Chondrocyte (in vitro differentiated cells): ENCODE measurements around the gene SMOC1. TPM values are rescaled to one million over a fixed set of nuclear protein-coding genes. Genes with fewer than 3 reads are reported as not detected.
"Not testable (repeated sequence)": the region's sequence is repeated elsewhere in the genome, so short reads cannot be mapped to it uniquely, and the experiment has no call there.

Experiments used
- DNase-seq: peaks from one replicate; pipeline ENCODE4 v3.0.0; 2021; ENCODE audit warnings: mixed read lengths, low spot score
- H3K27ac Mint-ChIP-seq: one replicate; pipeline ENCODE4 v1.8.0; 2021; ENCODE audit warnings: mild to moderate bottlenecking, moderate library complexity, mixed read lengths; ENCODE audit not compliant: unreplicated experiment
- H3K27me3 Mint-ChIP-seq: 2 replicates; pipeline ENCODE4 v1.8.0; 2021; ENCODE audit warnings: low read depth, mixed read lengths
- H3K36me3 Mint-ChIP-seq: 2 replicates; pipeline ENCODE4 v1.8.0; 2021; ENCODE audit warnings: low read depth, mixed read lengths
- H3K4me1 Mint-ChIP-seq: 2 replicates; pipeline ENCODE4 v1.8.0; 2021; ENCODE audit warnings: low read depth, mild to moderate bottlenecking, mixed read lengths
- H3K4me3 Mint-ChIP-seq: one replicate; pipeline ENCODE4 v1.8.0; 2021; ENCODE audit warnings: mild to moderate bottlenecking, moderate library complexity, mixed read lengths; ENCODE audit not compliant: unreplicated experiment
- H3K9me3 Mint-ChIP-seq: 2 replicates; pipeline ENCODE4 v1.8.0; 2021; ENCODE audit warnings: low read depth, mixed read lengths
- CTCF ChIP-seq: fragments of 200-600 bp; sonication (generic); IDR thresholded peaks from 2 replicates; pipeline ENCODE4 v1.5.0; 2021; ENCODE audit warnings: antibody characterized with exemption, mild to moderate bottlenecking, moderate library complexity
- total RNA-seq: library from RNA; stranded (reverse); gene quantifications from 3 replicates; pipeline ENCODE4 v1.2.1, GENCODE V29; 2021

SMOC1 gene
- total RNA-seq, 1 donor from 2014 or later = 1.1 TPM

- H3K4me1 Mint-ChIP-seq = no peaks in the 10 kb centered on the region
These were observed 21.4 kb downstream of the SMOC1 start for GRCh38 chr14:69900603-69901002.

GRCh38 chr14:69901113-69901951 lies 22.1 kb downstream of the SMOC1 start:
- H3K4me3 Mint-ChIP-seq = no peak overlapping the region
- no peak for TF ChIP-seq CTCF
- H3K36me3 Mint-ChIP-seq = peaks cover 3% of the 10 kb centered on the region
- H3K27me3 Mint-ChIP-seq = no peaks in the 10 kb centered on the region
- H3K4me1 Mint-ChIP-seq = no peaks in the 10 kb centered on the region
- H3K27ac Mint-ChIP-seq = no peak overlapping the region
- DNase-seq = no peak
- peaks cover 20% of the 10 kb centered on the region for H3K9me3 Mint-ChIP-seq

More at GRCh38 chr14:69900603-69901002, 21.4 kb downstream of the SMOC1 start:
- H3K36me3 Mint-ChIP-seq = peaks cover 3% of the 10 kb centered on the region
- TF ChIP-seq CTCF = no peak
- H3K4me3 Mint-ChIP-seq = no peak overlapping the region
- peaks cover 23% of the 10 kb centered on the region for H3K9me3 Mint-ChIP-seq
- no peak overlapping the region for H3K27ac Mint-ChIP-seq
- no peaks in the 10 kb centered on the region for H3K27me3 Mint-ChIP-seq
- DNase-seq = no peak

- H3K27ac Mint-ChIP-seq, DNase-seq, H3K4me1 Mint-ChIP-seq, H3K4me3 Mint-ChIP-seq, H3K9me3 Mint-ChIP-seq, H3K27me3 Mint-ChIP-seq, H3K36me3 Mint-ChIP-seq: not testable (repeated sequence)
These were observed 23.8 kb downstream of the SMOC1 start for GRCh38 chr14:69903046-69903445.

- TF ChIP-seq CTCF = no peak
- Mint-ChIP-seq H3K4me1 (no peaks in the 10 kb centered on the region), H3K9me3 (no peaks in the 10 kb centered on the region), H3K4me3 (no peak overlapping the region), H3K27me3 (peaks cover under 1% of the 10 kb centered on the region), H3K27ac (no peak overlapping the region), H3K36me3 (peaks cover 1% of the 10 kb centered on the region)
- no peak for DNase-seq
These were observed 25.0 kb downstream of the SMOC1 start for GRCh38 chr14:69904246-69904645.

- H3K36me3 Mint-ChIP-seq = no peaks in the 10 kb centered on the region
- DNase-seq = no peak
- no peaks in the 10 kb centered on the region for H3K4me1 Mint-ChIP-seq
- peaks cover 18% of the 10 kb centered on the region for H3K27me3 Mint-ChIP-seq
- no peak overlapping the region for H3K27ac Mint-ChIP-seq
- no peak for TF ChIP-seq CTCF
- H3K4me3 Mint-ChIP-seq = no peak overlapping the region
- no peaks in the 10 kb centered on the region for H3K9me3 Mint-ChIP-seq
These were observed 27.0 kb downstream of the SMOC1 start for GRCh38 chr14:69906201-69906600.
